ENCODE data around the gene PXN.
"Not testable (repeated sequence)": the region's sequence is repeated elsewhere in the genome, so short reads cannot be mapped to it uniquely, and the experiment has no call there.

The PXN gene

DNA sequence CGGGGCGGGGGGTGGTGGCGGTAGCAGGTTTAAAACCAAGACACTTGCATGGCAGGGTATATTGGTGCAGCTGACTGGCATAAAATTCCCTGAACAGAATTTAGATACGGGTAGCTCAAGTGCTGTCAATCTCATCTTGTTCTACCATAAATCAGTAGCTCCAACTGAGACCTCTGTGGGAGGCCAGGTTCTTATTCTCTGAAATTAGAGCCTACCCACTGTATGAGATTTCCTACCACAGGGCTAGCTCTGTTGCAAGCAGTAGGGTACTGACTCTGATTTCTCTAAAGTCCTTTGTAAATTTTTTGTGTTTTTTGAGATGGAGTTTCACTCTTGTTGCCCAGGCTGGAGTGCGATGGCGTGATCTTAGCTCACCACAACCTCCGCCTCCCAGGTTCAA, 61.4 kb downstream of the PXN start:
- DNase-seq = no peak

- DNase-seq = no peak
Measured at GRCh38 chr12:120200364-120200800, 65.1 kb downstream of the PXN start.

GRCh38 chr12:120199595-120200306, 65.8 kb downstream of the PXN start:
- no peak for DNase-seq

DNA sequence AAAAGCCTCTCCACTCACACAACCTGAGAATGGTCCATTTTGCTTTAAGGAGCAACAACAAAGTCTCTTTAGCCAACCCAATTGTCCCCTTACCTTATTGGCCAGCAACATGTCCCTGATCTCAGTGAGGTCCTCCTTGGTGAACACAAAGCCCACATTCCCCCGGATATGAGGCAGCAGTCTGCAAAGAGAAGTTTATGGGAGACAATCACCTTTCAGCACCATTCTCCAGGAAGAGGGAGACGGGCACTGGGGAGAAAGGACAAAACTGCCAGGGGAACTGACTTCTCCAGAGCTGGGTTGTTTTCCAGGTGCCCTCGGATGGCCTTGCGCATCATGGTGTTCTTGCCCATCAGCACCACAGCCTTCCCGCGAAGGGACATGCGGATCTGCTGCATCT, 66.5 kb downstream of the PXN start:
- no peak for DNase-seq

- DNase-seq = no peak
Measured at GRCh38 chr12:120197542-120197887, 68.0 kb downstream of the PXN start.

GRCh38 chr12:120196817-120197541, 68.6 kb downstream of the PXN start:
- not testable (repeated sequence) for DNase-seq

DNA sequence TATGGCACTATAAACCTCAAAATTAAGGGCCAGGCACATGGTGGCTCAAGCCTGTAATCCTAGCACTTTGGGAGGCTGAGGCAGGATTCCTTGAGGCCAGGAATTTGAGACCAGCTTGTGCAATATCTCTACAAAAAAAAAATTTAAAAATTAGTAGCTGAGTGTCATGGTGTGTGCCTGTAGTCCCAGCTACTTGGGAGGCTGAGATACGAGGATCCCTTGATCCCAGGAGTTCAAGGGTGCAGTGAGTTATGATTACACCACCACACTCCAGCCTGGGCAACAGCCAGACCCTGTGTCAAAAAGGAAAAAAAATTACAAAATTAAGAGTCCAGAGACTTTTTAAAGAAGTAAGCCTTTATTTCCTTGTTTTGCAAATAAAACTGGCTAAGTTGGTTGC, 69.2 kb downstream of the PXN start:
- DNase-seq = no peak

DNA sequence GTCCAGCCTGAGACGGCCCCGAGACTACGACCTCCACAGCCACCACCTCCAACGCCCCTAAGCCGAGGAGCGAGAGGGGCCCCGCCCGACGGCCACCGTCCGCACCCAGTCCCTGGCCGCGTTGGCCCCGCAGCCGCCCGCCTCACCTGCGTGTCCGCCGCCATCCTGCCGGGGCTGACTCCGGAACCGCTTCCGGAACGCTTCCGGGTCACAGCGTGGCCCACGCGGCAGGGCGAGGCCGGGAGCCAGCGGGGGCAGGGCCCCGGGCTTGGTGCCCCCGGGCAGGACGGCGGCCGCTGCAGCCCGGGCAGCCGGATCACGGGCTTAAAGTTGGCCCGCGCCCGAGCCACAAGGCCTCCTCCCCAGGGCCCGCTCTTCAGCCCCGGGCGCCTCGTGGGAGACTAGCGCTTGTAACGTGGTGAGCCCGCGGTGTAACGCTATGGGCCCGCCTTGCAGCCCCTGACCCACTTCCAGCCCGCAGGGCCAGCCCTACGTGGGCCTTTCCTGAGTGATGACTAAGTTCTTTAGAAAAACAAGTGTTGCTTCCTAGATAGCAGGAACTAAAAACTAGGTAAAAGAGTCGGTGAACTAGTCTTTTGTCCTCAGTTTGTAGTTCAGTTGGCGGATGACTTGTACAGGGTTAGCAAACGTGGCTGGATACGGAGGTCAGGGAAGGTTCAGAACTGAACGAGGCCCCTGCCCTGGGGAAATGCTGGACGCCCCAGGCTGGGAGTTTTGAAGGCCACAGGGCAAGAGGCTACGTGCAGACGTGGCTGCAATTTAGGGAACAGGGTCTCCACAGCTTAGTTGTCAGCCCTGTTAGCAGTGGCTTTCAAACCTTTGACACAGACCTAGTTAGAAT, 70.8 kb downstream of the PXN start, which contains the start of gene GCN1:
Gene GCN1, minus strand, starts transcription at position 182 of the 862 bp plus-strand sequence. Its CDS starts 18 bp downstream, at position 164.
- peak; percentile 39 to 85 for DNase-seq

DNA sequence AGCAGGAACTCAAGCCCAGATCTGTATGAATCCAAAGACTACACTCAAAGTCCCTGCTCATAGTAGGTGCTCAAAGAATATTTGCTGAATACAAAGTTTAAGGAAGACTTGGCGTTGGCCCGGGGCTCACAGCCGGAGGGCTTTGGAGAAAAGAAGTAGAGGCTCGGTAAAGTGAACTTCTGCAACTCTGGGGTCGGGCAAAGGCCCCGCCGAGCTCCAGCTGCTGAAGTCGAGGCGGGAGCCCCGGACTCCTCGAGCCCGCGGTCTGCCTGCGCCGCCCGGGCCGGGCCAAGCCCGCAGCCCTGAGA, 71.3 kb downstream of the PXN start:
- DNase-seq = peak in 1 of 2 experiments; percentile 63

GRCh38 chr12:120193286-120193685, 72.2 kb downstream of the PXN start:
- DNase-seq = not testable (repeated sequence)

DNA sequence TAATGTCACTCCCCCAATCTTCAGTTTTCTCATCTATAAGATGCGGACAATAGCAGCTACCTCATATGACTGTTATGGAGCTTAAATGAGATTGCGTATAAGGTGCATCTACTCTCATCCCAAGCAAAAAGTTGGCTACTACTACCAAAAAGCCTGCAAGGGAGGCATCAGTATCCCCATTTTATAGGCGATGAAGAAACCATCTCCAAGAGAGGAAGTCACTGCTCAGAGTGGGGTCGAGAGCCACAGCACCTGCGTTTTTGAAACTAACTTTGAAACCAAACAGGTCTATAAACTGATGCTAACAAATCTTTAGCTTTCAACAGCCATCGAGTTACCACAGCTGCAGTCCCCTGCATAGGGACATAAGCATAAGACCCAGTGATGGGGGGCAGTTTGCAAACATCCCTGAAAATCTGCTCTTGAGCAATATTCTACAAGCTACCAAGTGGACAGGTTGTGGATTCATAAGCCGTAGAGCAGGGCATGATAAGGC, 74.5 kb downstream of the PXN start:
- DNase-seq = no peak

- DNase-seq = no peak
Measured at GRCh38 chr12:120190386-120190785, 75.1 kb downstream of the PXN start.

- no peak for DNase-seq
Measured at GRCh38 chr12:120186654-120187053, 78.9 kb downstream of the PXN start.

DNA sequence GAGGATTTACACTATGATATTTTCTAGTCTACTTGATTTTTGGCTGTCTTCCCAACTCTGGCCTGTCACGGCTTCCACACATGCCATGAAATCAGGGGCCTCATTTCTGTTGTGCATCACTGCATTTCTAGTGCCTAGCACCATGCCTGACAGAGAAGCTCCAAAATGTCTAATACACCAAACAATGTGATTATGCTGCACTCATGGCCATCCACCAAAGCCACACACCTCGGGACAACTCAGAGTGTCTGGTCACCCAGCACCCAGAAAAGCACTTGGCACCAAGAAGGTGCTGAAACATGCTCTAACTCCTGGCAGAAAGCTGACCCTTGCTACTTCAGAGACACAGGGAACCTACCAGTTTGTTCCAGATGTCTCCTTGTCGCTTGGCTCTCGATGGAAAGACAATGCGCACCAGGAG, 82.3 kb downstream of the PXN start:
- DNase-seq = no peak

- DNase-seq = no peak
Measured at GRCh38 chr12:120181991-120182631, 83.4 kb downstream of the PXN start.

- no peak for DNase-seq
Measured at GRCh38 chr12:120180975-120181374, 84.6 kb downstream of the PXN start.

DNA sequence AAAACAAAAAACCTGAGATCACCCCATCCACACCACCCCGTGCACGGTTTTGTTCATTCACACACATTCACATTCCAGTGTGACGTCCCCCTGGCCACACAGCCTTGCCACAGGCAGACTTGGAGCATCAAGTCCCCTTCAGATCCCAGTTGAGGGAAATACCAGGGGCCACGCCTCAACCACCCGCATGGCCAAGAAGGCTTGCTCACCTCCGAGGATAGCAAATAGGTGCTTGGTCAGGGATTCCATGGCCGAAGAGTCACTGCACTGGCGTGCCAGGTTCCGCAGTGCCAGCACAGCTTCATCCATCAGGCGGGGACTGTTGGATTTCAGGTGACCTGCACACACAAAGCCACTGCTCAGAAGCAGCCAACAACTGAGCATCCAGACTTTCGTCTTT, 90.0 kb downstream of the PXN start:
- no peak for DNase-seq

DNA sequence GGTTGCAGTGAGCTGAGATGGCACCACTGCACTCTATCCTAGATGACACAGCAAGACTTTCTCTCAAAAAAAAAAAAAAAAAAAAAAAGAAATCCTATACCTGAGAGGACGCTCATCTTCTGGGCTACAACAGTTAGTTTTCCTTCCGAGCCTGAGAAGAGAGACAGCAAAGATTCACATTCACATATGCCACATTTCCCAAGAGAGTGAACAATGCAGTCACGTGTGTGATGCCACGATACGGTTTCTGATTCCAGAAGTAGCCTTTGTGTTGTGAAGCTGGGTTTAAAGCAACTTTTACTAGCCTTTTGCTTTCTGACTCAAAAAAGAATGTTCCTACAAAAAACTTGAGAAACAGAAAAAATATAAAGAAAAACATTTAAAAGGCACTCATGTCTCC, 90.5 kb downstream of the PXN start:
- no peak for DNase-seq

DNA sequence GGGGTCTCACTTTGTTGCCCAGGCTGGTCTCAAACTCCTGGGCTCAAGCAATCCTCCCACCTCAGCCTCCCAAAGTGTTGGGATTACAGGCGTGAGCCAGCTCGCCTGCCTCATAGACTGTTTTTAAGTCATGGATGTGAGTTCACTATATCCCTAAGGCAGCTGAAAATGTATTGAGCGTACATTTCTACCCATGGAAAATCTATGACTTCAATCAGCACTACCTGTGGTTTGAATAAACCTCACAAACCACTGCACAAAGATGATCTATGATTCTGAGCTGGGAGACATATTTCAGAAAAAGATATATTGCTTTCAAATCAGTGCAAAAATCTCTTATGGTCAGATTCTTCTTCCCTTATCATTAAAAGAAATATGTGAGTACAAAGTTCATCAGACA, 93.5 kb downstream of the PXN start:
- no peak for DNase-seq

GRCh38 chr12:120170631-120171030, 94.9 kb downstream of the PXN start:
- no peak for DNase-seq

DNA sequence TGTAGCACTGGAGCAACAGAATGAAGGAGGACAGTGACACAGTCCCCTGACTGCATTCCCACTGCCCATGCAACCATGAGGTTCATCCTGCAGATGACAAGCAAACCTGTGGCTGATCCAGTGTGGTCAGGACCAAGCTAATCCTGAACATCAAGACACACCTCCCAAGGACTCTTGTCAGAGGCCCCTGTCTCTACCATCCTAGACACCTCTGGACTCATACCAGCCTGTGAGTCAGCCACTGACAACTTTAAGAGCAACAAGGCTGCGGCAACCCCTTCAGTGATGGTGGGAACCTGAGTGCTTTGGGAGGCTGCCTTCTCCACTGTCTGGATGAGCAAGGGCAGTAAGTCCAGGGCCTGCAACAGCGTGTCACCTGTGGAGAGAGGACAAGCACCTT, 95.6 kb downstream of the PXN start:
- no peak for DNase-seq

- no peak for DNase-seq
Measured at GRCh38 chr12:120168337-120168736, 97.2 kb downstream of the PXN start.

GRCh38 chr12:120167529-120168095, 97.9 kb downstream of the PXN start:
- no peak for DNase-seq
